ENCODE measurements around the gene CHCHD10. TPM values are rescaled to one million over a fixed set of nuclear protein-coding genes. Genes with fewer than 3 reads are reported as not detected.

The CHCHD10 gene
- polyA plus RNA-seq, 1 of the 3 experiments (the other 2 are of a cell fraction) = 70.1 TPM

GRCh38 chr22:23793326-23793725 lies 25.6 kb upstream of the CHCHD10 start (continued):
- no peak for TF ChIP-seq TAF1 (IDR thresholded peaks at IDR 0.05; ENCODE audit: borderline replicate concordance, low read depth, low read length)
- TF ChIP-seq FOXM1 (IDR thresholded peaks at IDR 0.05; ENCODE audit: low read depth) = no peak
- TF ChIP-seq JUND (IDR thresholded peaks at IDR 0.05) = no peak
- no peak for TF ChIP-seq GATA2 (CRISPR knock-in tag; IDR thresholded peaks at IDR 0.05)
- TF ChIP-seq USF1 (IDR thresholded peaks at IDR 0.05; ENCODE audit: borderline replicate concordance, low read depth) = no peak

- DNase-seq = peak; percentile 34
- POLR2A ChIA-PET = no interaction called here
- Histone ChIP-seq H4K20me1 (ENCODE audit: insufficient read depth) (peaks cover 56% of the 10 kb centered on the region), H3K79me2 (ENCODE audit: insufficient read depth) (peaks cover 73% of the 10 kb centered on the region), H3K27me3 (ENCODE audit: insufficient read depth) (no peaks in the 10 kb centered on the region), H3K4me1 (ENCODE audit: control insufficient read depth in 1 of 2, insufficient read depth in 2 of 2, low read depth in 1 of 2, low read length in 1 of 2) (peaks cover 0 to 38% of the 10 kb centered on the region in 2 experiments; a peak in 2 of 4 replicates), H3K4me3 (ENCODE audit: low read depth in 2 of 2, low read length in 1 of 2) (no peak overlapping the region), H3K9me3 (no peaks in the 10 kb centered on the region), H2AFZ (ENCODE audit: low read depth) (no peak overlapping the region), H3K27ac (ENCODE audit: low read depth in 2 of 2, low read length in 1 of 2) (peak overlapping the region in 1 of 2 experiments; percentile 78; a peak in 2 of 4 replicates), H3F3A (replicated peaks; ENCODE audit: insufficient read depth) (peaks cover 3% of the 10 kb centered on the region), H3K36me3 (replicated peaks in 1 of 2; ENCODE audit: control insufficient read depth in 1 of 2, insufficient read depth in 2 of 2, low read length in 1 of 2) (peaks cover 25 to 37% of the 10 kb centered on the region in 2 experiments), H3K4me2 (no peak overlapping the region), H3K9ac (no peak overlapping the region), H3K9me2 (no peaks in the 10 kb centered on the region)
- TF ChIP-seq MXI1 (IDR thresholded peaks at IDR 0.05; ENCODE audit: low read depth, low read length) (0 out of 2 replicates have a peak, but pooled peaks have one; percentile 26), ZBTB33 (IDR thresholded peaks at IDR 0.05; ENCODE audit: borderline replicate concordance, low read depth) (no peak)
- CTCF ChIA-PET = interaction anchor here (0.8 to 5.3 kb wide), 7 partner anchors 21 to 61 kb away, joined by 3 to 36 read pairs (median 4); partner anchors contain the start of gene CHCHD10
- 94% methylated on average over 21 of the region's 25 CpGs for WGBS (ENCODE audit: low lambda C conversion rate)
Measured at GRCh38 chr22:23791738-23792645, 24.2 kb upstream of the CHCHD10 start.

GRCh38 chr22:23790819-23791737 lies 23.3 kb upstream of the CHCHD10 start:
- Histone ChIP-seq H3K4me2 (no peak overlapping the region), H2AFZ (ENCODE audit: low read depth) (no peak overlapping the region)
- POLR2A ChIA-PET = no interaction called here
- TF ChIP-seq ELF1 (IDR thresholded peaks at IDR 0.05) (no peak), PBX3 (IDR thresholded peaks at IDR 0.05) (no peak), POLR2AphosphoS5 (IDR thresholded peaks at IDR 0.05; ENCODE audit: low read depth, low read length) (peak; percentile 30; the same call in 1 of the 2 replicates), IRF3 (IDR thresholded peaks at IDR 0.05; ENCODE audit: low read depth, low read length) (no peak), EP300 (IDR thresholded peaks at IDR 0.05; ENCODE audit: borderline replicate concordance in 1 of 2, low read depth in 1 of 2, low read length in 1 of 2) (no peak), CTCF (IDR thresholded peaks at IDR 0.05) (no peak), TCF12 (IDR thresholded peaks at IDR 0.05) (peak; percentile 78), RCOR1 (IDR thresholded peaks at IDR 0.05; ENCODE audit: low read length) (peak; percentile 78)

More at GRCh38 chr22:23790819-23791737, 23.3 kb upstream of the CHCHD10 start:
- H3K9me2 ChIP-seq = no peaks in the 10 kb centered on the region
- H3K27ac ChIP-seq (ENCODE audit: low read depth in 2 of 2, low read length in 1 of 2) = peak overlapping the region in 1 of 2 experiments; percentile 78; a peak in 2 of 4 replicates
- peaks cover 0 to 44% of the 10 kb centered on the region in 2 experiments; a peak in 2 of 4 replicates for H3K4me1 ChIP-seq (ENCODE audit: control insufficient read depth in 1 of 2, insufficient read depth in 2 of 2, low read depth in 1 of 2, low read length in 1 of 2)
- CTCF ChIA-PET = interaction anchor here (1.4 to 5.3 kb wide), 4 partner anchors 17 to 58 kb away, joined by 3 to 36 read pairs (median 16); partner anchors contain the start of gene CHCHD10
- H3K9ac ChIP-seq = no peak overlapping the region
- H3F3A ChIP-seq (replicated peaks; ENCODE audit: insufficient read depth) = peaks cover 3% of the 10 kb centered on the region
- WGBS (ENCODE audit: low lambda C conversion rate) = 59% methylated on average over 11 of the region's 11 CpGs
- no peak overlapping the region for H3K4me3 ChIP-seq (ENCODE audit: low read depth in 2 of 2, low read length in 1 of 2)
- H3K79me2 ChIP-seq (ENCODE audit: insufficient read depth) = peaks cover 73% of the 10 kb centered on the region
- peak; percentile 79 for DNase-seq
- H4K20me1 ChIP-seq (ENCODE audit: insufficient read depth) = peaks cover 56% of the 10 kb centered on the region
- no peaks in the 10 kb centered on the region for H3K27me3 ChIP-seq (ENCODE audit: insufficient read depth)
- H3K36me3 ChIP-seq (replicated peaks in 1 of 2; ENCODE audit: control insufficient read depth in 1 of 2, insufficient read depth in 2 of 2, low read length in 1 of 2) = peaks cover 20 to 31% of the 10 kb centered on the region in 2 experiments
- no peaks in the 10 kb centered on the region for H3K9me3 ChIP-seq
